ENCODE measurements around the gene ATCAY. TPM values are rescaled to one million over a fixed set of nuclear protein-coding genes. Genes with fewer than 3 reads are reported as not detected.

Gene ATCAY
- total RNA-seq: 1 to 10 TPM; 3.9 to 8.3 TPM

GRCh38 chr19:3880471-3881271 lies at the start of gene ATCAY:
ATCAY (plus strand) TSS chr19:3880685; CDS start chr19:3885768, 5,083 bp downstream.
- H3K9me3 ChIP-seq: no peaks in the 10 kb centered on the region
- TF ChIP-seq CTCF (IDR thresholded peaks at IDR 0.05): no peak
- no peak for TF ChIP-seq POLR2A (IDR thresholded peaks at IDR 0.05)
- TF ChIP-seq POLR2AphosphoS5 (IDR thresholded peaks at IDR 0.05): no peak
- no peak within 1 kb of the TSS for H3K27ac ChIP-seq
- H3K4me1 ChIP-seq (replicated peaks): no peaks in the 10 kb centered on the region
- H3K4me3 ChIP-seq: peak within 1 kb of the TSS; percentile 5 to 10
- DNase-seq (ENCODE audit: low spot score): no peak
- intact Hi-C loops (cut with DNase I): no loop called here
- H3K27me3 ChIP-seq (replicated peaks; ENCODE audit: insufficient read depth): peaks cover 17% of the 10 kb centered on the region
- WGBS: 2% methylated on average over 35 of the region's 49 CpGs
- H3K36me3 ChIP-seq: no peaks in the 10 kb centered on the region

GRCh38 chr19:3831601-3832000 lies 48.9 kb upstream of the ATCAY start:
- intact Hi-C loops (cut with DNase I): no loop called here
- Histone ChIP-seq H3K27ac (no peak overlapping the region), H3K36me3 (no peaks in the 10 kb centered on the region), H3K4me1 (replicated peaks) (no peaks in the 10 kb centered on the region), H3K27me3 (replicated peaks; ENCODE audit: insufficient read depth) (no peaks in the 10 kb centered on the region), H3K4me3 (no peak overlapping the region), H3K9me3 (no peaks in the 10 kb centered on the region)
- DNase-seq (ENCODE audit: low spot score): no peak
- TF ChIP-seq POLR2A (IDR thresholded peaks at IDR 0.05) (no peak), CTCF (IDR thresholded peaks at IDR 0.05) (no peak), POLR2AphosphoS5 (IDR thresholded peaks at IDR 0.05) (no peak)
- WGBS: 70% methylated on average over 19 of the region's 19 CpGs

GRCh38 chr19:3832001-3832400 lies 48.5 kb upstream of the ATCAY start:
- DNase-seq (ENCODE audit: low spot score): no peak
- intact Hi-C loops (cut with DNase I): no loop called here
- no peak for TF ChIP-seq POLR2AphosphoS5 (IDR thresholded peaks at IDR 0.05)
- TF ChIP-seq POLR2A (IDR thresholded peaks at IDR 0.05): no peak
- TF ChIP-seq CTCF (IDR thresholded peaks at IDR 0.05): no peak
- Histone ChIP-seq H3K27me3 (replicated peaks; ENCODE audit: insufficient read depth) (no peaks in the 10 kb centered on the region), H3K4me3 (no peak overlapping the region), H3K4me1 (replicated peaks) (no peaks in the 10 kb centered on the region), H3K36me3 (no peaks in the 10 kb centered on the region), H3K9me3 (no peaks in the 10 kb centered on the region), H3K27ac (no peak overlapping the region)
- 63% methylated on average over 6 of the region's 6 CpGs for WGBS

GRCh38 chr19:3833578-3834348 lies 46.7 kb upstream of the ATCAY start:
- WGBS: 52% methylated on average over 33 of the region's 34 CpGs
- TF ChIP-seq POLR2AphosphoS5 (IDR thresholded peaks at IDR 0.05) (no peak), CTCF (IDR thresholded peaks at IDR 0.05) (no peak), POLR2A (IDR thresholded peaks at IDR 0.05) (no peak)
- H3K27ac ChIP-seq: no peak overlapping the region
- no peak overlapping the region for H3K4me3 ChIP-seq
- no peak for DNase-seq (ENCODE audit: low spot score)
- no peaks in the 10 kb centered on the region for H3K27me3 ChIP-seq (replicated peaks; ENCODE audit: insufficient read depth)
- intact Hi-C loops (cut with DNase I): no loop called here
- no peaks in the 10 kb centered on the region for H3K4me1 ChIP-seq (replicated peaks)
- H3K36me3 ChIP-seq: no peaks in the 10 kb centered on the region
- H3K9me3 ChIP-seq: no peaks in the 10 kb centered on the region
